Right ventricle myocardium inferior (tissue), 1 donor: Measurements from ENCODE around the gene AS3MT. TPM values are rescaled to one million over a fixed set of nuclear protein-coding genes. Genes with fewer than 3 reads are reported as not detected.
A peak's percentile ranks its signal among the peaks of the same experiment; 100 is the strongest.
"Not testable (repeated sequence)": the region's sequence is repeated elsewhere in the genome, so short reads cannot be mapped to it uniquely, and the experiment has no call there.

Experiments used
- ATAC-seq: fragments of 200-7000 bp; cut with Tn5 transposase; one replicate; pipeline ENCODE4 v1.9.1; 2020; ENCODE audit warnings: mild to moderate bottlenecking, moderate library complexity
- DNase-seq: peaks from one replicate; pipeline ENCODE4 v3.0.0; 2021; ENCODE audit errors: missing footprints
- intact Hi-C: fragments of 100-400 bp; cut with DNase I; formaldehyde crosslinking; loops from one replicate; pipeline ENCODE4 v1.11.0; 2022
- long read RNA-seq: library from polyadenylated mRNA; unstranded; transcript quantifications from one replicate; pipeline ENCODE4 v2.0.0, GENCODE V29; 2021
- total RNA-seq: library from RNA; stranded (reverse); fragmentation: NEBNext Ultra II Directional; extraction: Animal tissue kit (Norgen Biotek cat#: 25700); gene quantifications from one replicate; pipeline ENCODE4 v1.2.1, GENCODE V29; 2021
- donor health status: DM: no; HTN: yes; CAD: no; lungs with severe emphysema.

The AS3MT gene, protein sequence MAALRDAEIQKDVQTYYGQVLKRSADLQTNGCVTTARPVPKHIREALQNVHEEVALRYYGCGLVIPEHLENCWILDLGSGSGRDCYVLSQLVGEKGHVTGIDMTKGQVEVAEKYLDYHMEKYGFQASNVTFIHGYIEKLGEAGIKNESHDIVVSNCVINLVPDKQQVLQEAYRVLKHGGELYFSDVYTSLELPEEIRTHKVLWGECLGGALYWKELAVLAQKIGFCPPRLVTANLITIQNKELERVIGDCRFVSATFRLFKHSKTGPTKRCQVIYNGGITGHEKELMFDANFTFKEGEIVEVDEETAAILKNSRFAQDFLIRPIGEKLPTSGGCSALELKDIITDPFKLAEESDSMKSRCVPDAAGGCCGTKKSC
- 14.6 TPM for total RNA-seq
- long read RNA-seq, partial matches to known transcripts = 1 of 3 reads
- long read RNA-seq, other reads (novel, unspliced or antisense) = 2 of 3 reads

DNA sequence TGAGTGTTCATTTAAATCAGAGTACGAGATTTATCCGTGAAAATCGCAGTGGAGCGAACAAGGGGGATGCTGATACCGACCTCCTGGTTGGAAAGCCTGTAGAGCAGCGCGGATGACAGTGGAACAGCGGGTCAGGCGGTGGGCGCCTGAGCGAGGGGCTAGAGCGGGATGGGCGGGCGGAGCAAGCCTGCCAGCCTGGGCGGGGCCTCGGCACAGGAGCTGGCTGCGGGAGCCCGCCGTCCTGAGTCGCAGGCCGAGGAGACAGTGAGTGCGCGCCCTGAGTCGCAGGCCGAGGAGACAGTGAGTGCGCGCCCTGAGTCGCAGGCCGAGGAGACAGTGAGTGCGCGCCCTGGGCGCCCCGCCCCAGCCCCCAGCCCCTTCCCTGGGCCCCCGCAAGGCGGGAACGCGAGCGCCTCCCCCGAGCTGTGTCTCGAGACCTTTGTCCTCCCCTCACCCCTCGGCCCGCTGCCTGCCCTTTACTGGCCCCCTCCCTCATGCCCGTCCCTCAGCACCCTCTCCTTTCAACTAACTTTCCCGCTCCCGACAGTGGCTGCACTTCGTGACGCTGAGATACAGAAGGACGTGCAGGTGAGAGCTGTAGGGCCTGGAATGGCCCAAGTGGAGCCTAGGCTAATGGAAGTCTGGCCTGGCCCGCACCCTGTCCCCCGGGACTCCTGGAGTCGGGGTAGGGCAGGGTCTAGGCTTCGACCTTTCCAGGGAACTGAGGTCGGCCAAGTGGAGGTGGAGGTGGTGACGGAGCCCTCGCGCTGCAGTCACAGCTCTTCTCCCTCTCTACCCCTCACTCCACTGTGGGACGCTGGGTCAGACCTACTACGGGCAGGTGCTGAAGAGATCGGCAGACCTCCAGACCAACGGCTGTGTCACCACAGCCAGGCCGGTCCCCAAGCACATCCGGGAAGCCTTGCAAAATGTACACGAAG is at the start of gene AS3MT:
Gene AS3MT, plus strand, starts transcription at position 213 of the 941 bp plus-strand sequence. Its CDS starts 123 bp downstream, at position 336.
- ATAC-seq (peak; percentile 86), DNase-seq (no peak)
- intact Hi-C loops = no loop called here

DNA sequence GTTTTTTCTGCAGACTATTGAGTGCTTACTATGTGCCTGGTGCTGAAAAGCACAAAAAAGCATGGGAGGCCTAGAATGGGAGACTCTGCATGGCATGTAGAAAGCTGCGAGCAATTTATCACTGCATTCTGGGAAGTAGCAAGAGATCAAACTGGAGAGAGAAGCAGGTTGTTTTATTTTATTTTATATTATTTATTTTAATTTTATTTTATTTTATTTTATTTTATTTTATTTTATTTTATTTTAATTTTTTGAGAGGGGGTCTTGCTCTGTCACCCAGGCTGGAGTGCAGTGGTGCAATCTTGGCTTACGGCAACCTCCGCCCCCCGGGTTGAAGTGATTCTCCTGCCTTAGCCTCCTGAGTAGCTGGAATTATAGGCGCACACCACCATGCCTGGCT is 49.3 kb upstream of the AS3MT start:
- ATAC-seq, intact Hi-C loops, DNase-seq: not testable (repeated sequence)

DNA sequence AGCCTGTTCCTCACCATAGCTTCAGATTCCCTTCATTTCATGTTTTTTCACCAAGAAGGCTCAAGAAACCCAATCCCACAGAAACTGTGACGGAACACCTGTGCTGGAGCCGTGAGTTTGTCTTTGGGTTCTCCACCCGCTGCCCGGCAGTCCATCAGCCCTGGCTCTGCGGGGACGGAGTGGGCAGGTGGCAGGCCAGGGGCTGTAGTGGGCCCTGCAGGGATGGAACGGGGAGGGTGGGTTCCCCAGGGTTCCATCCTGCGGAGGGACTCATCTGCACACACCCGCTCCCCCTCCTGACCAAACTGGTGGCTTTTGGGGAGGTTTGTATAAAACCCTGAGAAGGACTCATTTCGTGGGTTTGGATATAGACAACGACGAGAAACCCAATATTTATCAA is 47.0 kb upstream of the AS3MT start:
- no peak for ATAC-seq

DNA sequence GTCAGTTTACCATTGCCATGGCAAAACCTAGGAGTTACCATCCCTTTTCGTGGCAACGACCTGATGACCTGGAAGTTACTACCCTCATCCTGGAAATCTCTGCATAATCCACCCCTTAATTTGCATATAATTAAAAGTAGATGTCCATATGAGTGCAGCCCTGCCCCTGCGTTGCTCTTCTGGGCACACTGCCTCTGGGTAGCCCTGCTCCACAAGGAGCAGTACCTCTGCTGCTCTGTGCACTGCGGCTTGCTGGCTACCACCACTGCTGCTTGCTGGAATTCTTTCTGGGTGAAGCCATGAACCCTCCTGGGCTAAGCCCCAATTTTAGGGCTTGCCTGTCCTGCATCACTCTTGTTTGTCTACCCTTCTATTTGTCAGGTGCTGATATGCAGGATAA is 44.6 kb upstream of the AS3MT start:
- intact Hi-C loops = no loop called here
- ATAC-seq (no peak), DNase-seq (no peak)

More for the DNA sequence above, 47.0 kb upstream of the AS3MT start:
- no peak for DNase-seq
- intact Hi-C loops = no loop called here

DNA sequence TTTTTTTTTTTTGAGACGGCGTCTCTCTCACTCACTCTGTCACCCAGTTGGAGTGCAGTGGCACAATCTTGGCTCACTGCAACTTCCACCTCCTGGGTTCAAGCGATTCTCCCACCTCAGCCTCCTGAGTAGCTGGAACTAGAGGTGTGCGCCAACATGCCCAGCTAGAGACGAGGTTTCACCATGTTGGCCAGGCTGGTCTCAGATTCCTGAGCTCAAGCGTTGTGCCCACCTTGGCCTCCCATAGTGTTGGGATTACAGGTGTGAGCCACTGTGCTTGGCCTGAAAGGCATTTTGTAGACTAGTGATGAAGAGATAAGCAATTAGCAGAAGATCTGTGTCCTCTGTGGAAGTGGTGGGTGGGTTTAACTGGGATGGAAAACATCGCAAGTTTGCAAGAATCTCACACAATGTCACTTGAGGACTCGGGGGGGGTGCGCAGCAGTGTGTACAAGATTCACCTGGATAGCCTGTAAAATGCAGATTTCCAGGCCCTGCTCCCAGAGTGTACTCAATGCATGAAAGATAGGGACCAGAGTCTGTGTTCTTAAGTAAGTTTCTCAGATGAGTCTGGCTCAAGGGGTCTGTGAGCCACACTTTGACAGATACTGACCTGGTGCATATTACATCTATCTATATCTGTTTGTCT is 43.0 kb upstream of the AS3MT start:
- ATAC-seq (no peak), DNase-seq (no peak)
- intact Hi-C loops = no loop called here

DNA sequence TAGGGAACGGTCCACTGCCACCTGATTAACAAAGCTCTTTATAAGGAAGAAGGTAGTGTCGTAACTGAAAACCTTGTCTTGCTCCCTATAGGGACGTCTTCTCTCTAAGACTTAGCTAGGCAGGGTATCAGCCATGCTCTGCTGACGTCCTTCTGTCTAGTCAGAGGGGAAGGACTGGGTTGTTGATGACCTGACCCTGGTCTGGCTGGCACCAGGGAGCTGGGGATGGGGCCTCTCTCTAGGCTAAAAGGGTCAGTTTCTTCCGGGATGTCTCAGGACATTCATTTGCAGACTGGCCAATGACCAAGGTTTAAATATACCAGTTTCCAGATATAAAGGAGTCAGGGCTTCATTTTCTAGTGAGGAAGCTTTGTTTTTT is 41.7 kb upstream of the AS3MT start:
- ATAC-seq = no peak
- no peak for DNase-seq
- intact Hi-C loops = no loop called here

DNA sequence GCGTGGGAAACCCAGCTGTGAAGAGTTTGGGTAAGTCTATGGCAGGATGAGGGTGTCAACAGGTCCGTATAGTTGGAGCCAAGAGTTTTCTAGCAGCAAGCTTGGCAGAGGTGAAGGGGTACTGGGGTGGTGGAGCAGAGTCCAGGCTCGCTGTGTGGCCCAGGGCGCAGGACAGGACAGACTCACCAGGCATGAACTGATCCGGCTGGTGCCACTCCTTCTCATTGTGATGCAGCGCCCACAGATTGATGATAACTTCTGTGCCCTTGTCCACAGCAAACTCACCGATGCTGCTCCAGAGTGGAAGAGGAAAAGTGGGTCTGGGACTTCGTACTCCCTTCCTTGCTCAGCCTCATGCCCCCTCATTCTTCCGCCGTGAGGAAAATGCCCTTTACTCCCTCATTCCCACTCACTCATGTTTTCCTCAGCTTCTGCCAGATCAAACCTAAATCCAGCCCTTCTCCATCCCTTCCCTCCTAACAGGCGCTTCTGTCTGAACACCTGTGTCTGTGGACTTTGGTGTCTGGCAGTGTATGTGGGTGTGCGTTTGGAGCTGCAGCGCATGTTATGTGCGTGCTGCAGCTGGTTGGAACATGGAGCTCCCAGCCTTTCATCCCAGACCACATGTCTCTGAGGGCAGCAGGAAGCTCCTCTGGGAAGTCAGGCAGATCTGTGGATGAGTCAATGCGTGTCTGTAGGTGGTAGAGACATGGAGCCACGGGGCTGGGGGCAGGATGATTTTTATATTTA is 37.8 kb upstream of the AS3MT start:
- no peak for ATAC-seq
- intact Hi-C loops = no loop called here
- no peak for DNase-seq

DNA sequence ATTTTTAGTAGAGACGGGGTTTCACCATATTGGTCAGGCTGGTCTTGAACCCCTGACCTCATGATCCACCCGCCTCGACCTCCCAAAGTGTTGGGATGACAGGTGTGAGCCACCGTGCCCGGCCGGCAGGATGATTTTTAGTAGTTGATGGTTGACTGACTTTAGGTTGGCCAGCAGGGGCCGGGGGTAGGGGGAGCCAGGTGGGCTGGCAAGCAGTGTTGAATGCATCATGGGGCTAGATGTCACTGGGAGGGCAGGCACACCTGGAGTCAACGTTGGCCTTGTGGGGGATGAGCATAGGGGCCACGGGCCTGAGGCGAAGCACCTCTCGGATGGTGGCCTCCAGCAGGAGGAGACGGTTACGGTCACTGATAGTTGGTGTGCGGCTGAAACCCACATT is 37.0 kb upstream of the AS3MT start:
- DNase-seq (no peak), ATAC-seq (no peak)
- intact Hi-C loops = no loop called here

DNA sequence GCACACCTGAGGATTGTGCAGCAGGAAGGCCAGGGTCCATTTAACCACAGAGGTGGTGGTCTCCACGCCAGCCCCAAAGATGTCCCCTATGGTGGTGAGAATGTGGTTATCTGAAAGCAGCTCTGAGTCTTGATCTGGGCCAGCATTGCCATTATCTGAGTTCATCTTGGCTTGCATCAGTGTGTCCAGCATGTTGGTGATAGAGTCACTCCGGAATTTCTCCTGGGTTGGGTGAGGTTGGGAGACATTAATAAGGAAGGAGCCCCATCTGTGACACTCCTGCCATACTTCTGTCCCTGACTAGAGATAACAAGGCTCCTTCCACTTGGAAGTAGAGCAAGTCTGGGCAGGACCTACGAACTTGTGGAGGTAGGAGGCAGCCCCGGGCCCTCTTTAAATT is 36.3 kb upstream of the AS3MT start:
- ATAC-seq (no peak), DNase-seq (no peak)
- intact Hi-C loops = no loop called here

DNA sequence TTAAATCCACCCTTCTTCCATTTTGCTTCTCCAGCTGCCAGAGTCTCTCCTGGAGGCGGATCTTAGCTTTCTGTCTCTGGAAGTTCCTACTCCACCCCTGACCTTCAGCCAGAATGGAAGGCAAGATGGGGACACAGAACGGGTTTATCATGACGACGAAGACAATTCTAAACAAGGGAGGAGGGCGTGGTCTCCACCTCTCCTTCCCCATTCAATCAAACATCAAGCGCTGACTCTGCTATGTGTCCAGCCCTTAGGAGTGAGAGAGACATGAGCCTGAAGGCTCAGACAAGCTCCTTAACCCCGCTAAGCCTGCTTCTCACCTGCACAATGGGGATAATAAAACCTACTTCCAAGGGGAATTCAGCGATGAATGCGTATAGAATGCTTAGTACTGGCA is 35.1 kb upstream of the AS3MT start:
- ATAC-seq (no peak), DNase-seq (no peak)
- intact Hi-C loops = loop anchor here (2.0 kb wide), 2 partner anchors 67 to 105 kb away; no protein-coding TSS in a partner anchor

DNA sequence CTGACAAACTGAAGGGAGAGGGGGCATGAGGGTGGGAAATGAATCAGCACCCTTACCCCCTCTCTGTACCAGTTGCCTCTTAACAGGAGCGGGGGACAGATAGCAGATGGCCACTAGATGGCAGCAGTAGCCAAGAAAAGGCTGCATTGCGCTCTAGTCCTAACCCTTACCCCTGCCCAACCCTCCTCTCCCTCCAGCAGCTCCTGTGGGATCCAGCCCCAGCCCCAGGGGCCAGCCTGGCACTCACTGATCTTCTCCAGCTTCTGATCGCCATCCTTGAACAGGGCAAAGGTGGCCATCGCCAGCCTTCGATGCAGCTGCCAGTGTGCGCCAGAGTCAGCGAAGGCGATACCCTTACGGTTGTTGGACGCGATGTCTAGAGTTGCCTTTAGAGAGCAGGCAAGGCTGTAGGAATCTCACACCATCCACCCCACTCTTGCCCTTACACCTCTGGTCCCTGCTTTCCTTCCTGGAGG is 34.2 kb upstream of the AS3MT start:
- ATAC-seq (peak; percentile 95), DNase-seq (peak; percentile 73)
- intact Hi-C loops = loop anchor here (1.0 to 5.0 kb wide), 4 partner anchors 66 to 407 kb away; no protein-coding TSS in a partner anchor

DNA sequence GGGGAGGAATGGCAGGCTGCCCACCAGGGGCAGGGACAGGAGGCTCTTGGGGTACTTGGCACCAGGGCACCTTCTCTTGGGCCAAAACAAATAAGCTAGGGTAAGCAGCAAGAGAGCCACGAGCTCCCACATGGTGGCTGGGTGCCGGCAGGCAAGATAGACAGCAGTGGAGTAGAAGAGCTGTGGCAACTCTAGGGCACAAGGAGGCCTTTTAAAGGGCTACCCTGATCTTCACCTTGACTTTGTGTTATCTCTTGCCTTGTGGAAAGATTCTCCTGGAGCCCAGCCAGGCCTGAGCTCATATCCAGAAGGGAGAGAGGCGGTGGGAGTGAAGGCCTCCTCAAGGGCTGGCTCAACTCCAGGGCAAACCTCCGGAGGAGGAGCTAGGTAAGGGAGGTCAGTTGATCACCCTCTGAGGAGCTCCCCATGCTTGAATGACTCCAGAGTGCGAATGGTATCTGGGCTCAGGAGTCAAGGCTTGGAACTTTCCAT is 32.0 kb upstream of the AS3MT start, which contains the start of gene CYP17A1:
Gene CYP17A1, minus strand, starts transcription at position 184 of the 492 bp plus-strand sequence. Its CDS starts 52 bp downstream, at position 132.
- ATAC-seq = no peak
- no peak for DNase-seq
- intact Hi-C loops = loop anchor here (5.0 kb wide), 1 partner anchor 405 kb away; no protein-coding TSS in a partner anchor

DNA sequence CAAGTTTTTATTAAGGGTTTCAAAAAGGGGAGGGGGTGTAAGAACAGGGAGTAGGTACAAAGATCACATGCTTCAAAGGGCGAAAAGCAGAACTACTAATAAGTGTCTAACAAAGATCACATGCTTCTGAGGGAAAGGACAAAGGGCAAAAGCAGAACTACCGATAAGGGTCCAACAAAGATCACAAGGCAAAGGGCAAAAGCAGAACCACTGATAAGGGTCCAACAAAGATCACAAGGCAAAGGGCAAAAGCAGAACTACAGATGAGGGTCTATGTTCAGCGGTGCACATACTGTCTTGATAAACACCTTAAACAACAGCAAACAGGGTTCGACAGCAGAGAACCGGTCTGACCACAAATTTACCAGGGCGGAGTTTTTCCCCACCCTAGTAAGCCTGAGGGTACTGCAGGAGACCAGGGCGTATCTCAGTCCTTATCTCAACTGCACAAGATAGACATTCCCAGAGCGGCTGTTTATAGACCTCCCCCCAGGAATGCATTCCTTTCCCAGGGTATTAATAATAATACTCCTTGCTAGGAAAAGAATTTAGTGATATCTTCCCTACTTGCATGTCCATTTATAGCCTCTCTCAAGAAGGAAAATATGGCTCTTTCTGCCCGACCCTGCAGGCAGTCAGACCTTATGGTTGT is 30.9 kb upstream of the AS3MT start:
- not testable (repeated sequence) for DNase-seq, ATAC-seq
- intact Hi-C loops = loop anchor here (5.0 kb wide), 1 partner anchor 404 kb away; no protein-coding TSS in a partner anchor

DNA sequence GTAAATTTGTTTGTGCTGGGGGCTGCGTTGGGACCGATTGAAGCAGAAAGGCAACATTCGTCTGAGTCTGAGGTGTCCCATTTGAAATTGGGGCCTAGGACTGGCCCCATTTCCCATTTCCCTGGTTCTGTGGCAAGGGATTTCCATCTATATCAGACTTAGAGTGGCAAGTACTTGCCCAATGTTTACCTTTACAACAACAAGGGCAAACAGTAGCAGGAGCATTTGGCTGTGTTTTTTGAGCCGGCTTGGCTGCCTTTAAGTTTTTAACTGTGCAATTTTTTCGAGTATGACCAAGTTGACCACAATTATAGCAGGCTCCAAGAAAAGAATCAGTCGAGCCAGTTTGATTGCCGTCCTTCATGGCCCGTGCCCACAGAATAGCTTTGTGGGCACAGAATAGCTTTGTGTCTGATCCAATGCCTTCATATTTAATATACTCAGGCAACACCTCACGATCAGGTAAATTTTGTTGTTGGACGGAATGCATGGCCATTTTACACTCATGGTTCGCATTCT is 27.4 kb upstream of the AS3MT start:
- DNase-seq (no peak), ATAC-seq (no peak)
- intact Hi-C loops = no loop called here

DNA sequence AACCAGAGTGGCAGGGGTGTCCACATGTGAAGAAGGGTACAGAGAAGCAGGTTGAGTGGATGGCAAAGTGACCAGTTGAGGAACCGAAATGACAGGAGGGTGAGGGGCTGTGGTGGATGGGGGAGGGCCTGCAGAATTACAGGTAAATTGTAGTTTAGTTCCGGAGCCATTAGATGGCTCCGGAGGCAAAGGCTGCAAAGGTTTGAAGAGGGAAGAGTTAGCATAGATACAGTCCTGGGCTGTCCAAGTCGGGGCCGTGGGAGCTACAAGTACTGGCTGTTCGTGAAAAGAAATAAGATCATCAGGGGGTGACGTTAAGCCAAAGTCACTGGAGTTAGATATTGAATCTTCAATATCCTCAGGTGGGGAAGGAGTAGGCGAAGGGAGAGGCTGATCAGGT is 26.1 kb upstream of the AS3MT start:
- intact Hi-C loops, ATAC-seq: not testable (repeated sequence)

DNA sequence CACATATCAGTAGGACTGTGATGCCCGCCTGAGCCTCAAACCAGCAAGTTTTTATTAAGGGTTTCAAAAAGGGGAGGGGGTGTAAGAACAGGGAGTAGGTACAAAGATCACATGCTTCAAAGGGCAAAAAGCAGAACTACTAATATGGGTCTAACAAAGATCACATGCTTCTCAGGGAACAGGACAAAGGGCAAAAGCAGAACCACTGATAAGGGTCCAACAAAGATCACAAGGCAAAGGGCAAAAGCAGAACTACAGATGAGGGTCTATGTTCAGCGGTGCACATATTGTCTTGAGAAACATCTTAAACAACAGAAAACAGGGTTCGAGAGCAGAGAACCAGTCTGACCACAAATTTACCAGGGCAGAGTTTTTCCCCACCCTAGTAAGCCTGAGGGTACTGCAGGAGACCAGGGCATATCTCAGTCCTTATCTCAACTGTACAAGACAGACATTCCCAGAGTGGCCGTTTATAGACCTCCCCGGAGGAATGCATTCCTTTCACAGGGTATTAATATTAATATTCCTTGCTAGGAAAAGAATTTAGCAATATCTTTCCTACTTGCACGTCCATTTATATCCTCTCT is 25.0 kb upstream of the AS3MT start:
- DNase-seq, ATAC-seq, intact Hi-C loops: not testable (repeated sequence)

More for the DNA sequence above, 26.1 kb upstream of the AS3MT start:
- not testable (repeated sequence) for DNase-seq
